Stimulated activated CD4-positive, alpha-beta T cell treated with anti-CD3 and anti-CD28 coated beads, Interleukin-2, amount 100 ng/mL, for 24 hours (primary cell): ENCODE measurements around the gene MED6.
A peak's percentile ranks its signal among the peaks of the same experiment; 100 is the strongest.

Source experiments
- DNase-seq, 2 donors: peaks; one replicate each; pipeline ENCODE4 v3.0.0-alpha.2; 2020

Gene MED6

DNA sequence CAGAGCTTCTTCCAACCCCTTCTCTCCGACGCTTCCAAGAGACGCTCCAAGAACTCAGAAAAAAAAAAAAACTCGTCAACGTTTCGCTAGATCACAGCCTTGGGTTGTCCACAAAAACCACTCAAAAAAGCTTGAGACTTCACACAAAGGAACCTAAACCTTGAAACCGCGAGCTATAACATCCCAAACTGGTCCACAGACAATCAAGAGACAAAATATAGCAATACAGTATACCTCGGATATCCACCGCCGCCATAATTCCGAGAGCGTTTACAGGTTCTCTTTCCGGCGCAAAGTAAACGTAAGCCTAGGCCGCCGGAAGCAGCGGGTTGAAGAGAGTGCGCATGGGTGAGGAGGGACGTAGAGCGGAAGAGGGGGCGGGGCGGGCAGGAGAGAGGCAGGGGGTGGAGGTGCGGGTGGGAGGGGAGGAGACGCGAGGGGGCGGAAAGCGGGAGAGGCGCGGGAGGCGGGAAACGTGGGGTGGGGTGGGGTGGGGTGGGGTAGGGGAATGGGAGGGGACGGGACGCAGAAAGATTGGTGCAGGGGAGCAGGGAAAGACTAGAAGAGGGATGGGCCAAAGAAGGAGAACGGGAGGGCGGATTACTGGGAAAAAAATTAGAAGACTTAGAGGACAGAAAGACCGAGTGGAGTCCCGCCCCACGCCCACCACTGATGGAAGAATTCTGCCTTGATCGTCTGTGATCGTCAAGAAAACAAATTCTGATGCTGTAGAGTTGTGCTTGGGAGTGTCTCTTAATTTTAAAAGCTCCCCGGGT, at the start of gene MED6:
MED6 (minus strand) TSS at position 274 of the 776 bp plus-strand sequence; CDS start at position 256, 18 bp downstream.
- peak; percentile 93 for DNase-seq

DNA sequence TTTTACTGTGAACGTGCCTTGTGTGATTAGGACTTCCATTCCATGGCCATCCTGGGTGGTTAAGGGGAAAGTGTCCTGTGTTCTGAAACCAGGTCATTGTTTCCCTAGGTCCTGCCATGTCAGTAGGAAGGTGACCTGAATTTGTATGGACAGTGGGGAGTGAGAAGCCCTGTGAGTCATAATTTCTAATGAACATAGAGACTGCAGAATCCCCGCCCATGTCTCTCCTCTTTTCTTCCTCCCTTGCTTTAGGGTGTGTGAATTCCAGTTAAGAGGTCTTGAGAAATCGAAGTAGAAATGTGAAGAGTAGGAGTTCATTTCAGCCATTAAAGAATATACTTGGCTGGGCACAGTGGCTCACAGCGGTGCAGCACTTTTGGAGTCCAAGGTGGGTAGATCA, 49.3 kb upstream of the MED6 start:
- no peak for DNase-seq

DNA sequence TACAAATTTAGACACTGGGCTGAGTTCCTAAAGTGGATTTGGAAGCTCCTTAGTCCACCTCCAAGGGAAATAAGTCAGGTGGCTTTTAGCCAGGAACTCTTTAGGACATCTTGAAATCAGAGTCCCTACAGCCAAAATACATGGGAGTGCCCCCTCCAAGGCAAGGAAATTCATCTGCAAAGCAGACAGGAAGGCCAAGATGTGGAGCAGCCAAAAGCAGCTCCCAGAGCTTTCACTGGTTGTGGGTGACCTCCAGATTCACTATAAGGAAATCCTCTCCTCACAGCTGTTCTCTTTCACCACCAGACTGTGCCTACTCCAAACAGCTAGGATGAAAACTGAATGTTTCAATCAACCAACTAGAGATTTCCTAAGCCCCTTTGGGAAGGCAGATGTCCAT, 47.9 kb upstream of the MED6 start:
- peak in 1 of 2 donors; percentile 11 for DNase-seq

DNA sequence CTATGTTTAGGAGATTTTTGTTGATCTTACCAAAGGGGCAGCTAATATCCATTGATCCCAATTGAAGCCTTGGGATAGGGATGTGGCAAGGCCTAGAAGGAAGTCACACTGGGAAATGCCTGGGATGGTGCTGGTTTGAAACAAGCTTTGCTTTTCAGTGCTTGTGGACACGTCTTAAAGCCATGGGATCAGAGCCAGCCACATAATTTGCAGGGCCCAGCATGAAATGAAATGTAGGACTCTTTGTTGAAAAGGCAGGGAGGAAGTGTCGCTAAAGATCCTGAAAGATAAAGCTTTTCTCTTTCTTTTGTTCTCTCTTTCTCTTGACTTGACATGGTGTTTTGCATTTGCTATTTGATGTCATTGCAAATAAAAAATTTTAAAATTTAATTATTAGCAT, 46.2 kb upstream of the MED6 start:
- DNase-seq: peak in 1 of 2 donors; percentile 9

GRCh38 chr14:70645892-70646291, 45.4 kb upstream of the MED6 start:
- DNase-seq: no peak

GRCh38 chr14:70643967-70644366, 43.5 kb upstream of the MED6 start:
- DNase-seq: no peak

DNA sequence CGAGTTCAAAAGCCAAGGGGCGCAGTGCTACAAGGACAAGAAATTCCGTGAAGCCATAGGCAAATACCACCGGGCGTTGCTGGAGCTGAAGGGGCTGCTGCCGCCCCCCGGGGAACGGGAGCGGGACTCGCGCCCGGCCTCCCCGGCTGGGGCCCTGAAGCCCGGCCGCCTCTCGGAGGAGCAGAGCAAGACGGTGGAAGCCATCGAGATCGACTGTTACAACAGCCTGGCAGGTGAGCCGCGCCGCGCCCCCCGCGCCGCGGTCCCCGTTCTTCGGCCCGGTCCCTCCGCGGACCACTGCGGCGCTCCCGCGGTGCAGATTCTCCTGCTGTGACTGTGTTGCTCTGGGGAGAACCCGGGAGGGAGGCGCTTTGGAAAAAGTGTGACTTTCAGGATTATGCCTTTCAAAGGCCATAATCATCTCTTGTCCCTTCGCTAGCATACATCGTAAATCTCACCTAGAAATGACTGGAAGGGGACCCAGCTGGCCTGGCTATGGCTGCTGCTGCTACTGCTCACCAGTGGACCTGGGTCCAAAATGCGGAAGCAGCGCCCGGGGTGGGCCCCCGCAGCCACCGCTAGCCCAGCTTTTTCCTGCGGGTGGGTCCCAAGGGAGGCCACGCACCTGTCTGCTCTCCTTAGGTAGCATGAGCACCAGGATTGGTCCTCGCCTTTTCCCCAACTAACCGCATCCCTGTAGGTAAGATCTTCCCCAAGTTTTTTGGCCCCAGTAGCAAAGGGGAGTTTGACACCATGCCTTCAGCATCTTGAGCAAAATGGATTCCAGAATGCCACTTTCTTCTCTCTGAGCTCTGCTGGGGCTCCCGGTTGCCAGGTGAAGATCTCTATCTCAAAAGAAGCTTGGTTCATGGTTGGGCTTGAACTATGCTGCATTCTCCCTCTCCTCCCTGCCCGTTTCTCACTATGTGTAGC, 42.1 kb upstream of the MED6 start:
- DNase-seq: peak; percentile 34 to 47

DNA sequence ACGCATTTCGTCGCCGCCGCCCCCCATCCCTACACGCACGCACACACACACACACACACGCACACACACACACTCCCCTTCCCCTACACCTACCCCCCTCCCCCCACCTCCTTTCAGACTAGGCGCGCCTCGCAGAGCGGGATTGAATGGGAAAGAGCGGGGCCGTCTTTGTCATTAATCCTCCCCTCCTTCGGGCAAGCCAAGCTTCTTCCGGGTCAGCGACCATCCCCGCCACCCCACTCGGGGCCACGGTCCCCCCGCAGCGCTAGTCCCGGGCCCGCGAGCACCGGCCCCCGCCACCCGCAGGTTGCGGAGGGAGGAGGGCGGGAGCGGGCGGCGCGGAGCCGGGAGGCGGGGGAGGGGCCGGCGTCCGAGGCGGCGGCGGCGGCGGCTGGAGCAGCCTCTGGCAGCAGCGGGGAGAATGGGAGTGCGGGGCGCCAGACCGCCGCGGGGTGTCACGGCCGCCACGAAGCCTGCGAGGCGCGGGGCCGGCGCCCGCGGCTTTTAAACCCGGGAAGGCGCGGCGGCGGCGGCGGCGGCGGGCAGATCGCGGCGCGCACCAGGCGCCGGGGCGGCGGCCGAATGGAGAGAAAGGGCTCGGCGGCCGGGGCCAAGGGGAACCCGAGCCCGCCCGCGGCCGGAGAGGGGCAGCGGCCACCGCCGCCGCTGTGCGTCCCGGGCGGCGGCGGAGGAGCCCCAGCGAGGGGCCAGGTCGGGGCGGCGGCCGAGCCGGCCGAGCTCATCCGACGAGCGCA, 41.3 kb upstream of the MED6 start, which contains the start of gene TTC9:
TTC9 (plus strand) TSS at position 369 of the 755 bp plus-strand sequence; CDS start at position 583, 214 bp downstream.
- peak; percentile 51 to 53 for DNase-seq

DNA sequence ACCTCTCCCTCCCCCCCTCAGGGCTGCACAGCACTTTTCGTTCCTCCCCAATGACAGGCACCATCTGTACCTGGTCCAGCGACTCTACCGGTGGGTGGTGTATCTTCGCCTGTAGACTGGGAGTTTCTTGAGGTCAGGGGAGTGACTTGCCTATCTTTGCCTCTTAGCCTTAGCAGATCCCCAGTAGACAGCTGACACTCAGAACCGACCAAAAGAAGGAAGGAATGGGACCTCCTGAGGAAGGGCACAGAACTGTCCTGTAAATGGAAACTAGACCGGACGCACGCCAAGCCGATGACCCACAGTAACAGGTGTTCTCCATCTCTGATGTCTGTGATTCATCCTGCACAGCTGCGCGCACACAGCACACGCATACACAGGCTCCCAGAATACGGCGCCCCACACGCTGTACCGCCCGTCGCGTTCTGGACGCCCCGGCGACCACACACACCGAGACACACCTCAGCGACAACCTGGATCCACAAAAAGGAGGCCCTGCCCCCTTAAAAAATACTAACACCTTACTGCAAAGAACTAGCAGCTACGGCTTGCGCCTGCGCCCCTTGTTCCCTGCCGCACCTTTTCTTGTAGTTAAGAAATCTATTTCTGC, 40.6 kb upstream of the MED6 start:
- peak; percentile 51 to 59 for DNase-seq

- no peak for DNase-seq
Observed at GRCh38 chr14:70638416-70638815, 38.0 kb upstream of the MED6 start.

GRCh38 chr14:70635971-70636595, 35.6 kb upstream of the MED6 start:
- no peak for DNase-seq

GRCh38 chr14:70631948-70632347, 31.5 kb upstream of the MED6 start:
- DNase-seq: no peak

GRCh38 chr14:70624972-70625371, 24.5 kb upstream of the MED6 start:
- DNase-seq: no peak

- DNase-seq: peak; percentile 45 to 56
Observed at GRCh38 chr14:70622111-70622712, 21.8 kb upstream of the MED6 start.

GRCh38 chr14:70619708-70620107, 19.3 kb upstream of the MED6 start:
- no peak for DNase-seq

- no peak for DNase-seq
Observed at GRCh38 chr14:70618314-70618713, 17.9 kb upstream of the MED6 start.

DNA sequence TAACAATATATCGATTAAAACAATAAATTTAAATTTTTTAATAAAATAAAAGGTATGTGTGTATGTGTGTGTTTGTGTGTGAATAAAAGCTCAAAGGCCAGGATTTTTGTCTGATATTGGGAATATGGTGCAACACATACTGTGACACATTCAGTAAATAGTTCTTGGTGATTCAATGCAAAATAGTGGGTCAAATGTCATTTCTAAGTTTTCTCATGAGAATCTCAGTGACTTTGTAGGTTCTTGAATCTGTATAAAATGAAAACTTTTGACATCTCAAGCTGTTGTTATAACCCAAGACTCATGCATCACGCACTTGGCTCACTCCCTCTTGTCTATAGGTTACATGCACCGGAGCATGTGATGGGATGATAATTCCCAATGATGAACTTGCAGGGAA, 16.2 kb upstream of the MED6 start:
- no peak for DNase-seq

DNA sequence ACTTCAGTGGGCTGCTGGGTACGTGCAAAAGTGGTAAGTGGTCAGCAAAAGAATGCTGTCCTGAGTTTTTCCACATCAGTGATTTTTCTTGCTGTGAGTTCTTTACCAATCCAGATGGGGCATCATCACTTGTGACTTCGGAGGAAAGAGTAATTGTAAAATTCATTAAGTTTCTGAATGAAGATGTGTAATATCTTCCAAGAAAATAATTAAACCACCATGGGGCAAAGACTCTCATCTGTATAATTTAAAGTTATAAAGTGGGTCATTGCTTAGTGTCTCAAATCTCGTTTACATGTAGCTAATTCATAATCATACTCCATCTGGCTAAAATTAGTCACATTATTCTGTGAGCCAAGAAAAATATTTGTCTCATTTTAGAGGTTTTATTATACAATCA, 10.8 kb upstream of the MED6 start:
- no peak for DNase-seq

DNA sequence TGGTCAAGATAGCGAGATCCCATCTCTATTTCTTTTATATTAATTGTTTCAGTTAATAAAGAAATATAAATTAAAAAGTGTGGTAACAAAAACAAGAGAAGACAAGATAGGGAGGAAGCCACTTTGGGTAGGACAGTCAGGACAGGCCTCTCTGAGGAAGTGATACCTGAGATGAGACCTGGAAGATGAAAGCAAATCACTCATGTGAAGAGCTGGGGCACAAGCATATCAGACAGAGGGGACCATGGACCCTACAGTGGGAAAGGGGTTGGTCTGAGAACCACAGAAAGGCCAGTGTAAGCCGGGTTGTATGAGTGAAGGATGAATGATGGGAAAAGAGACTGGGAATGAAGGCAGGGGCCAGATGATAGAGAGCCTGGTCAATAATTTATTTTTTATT, 1.8 kb upstream of the MED6 start:
- no peak for DNase-seq

DNA sequence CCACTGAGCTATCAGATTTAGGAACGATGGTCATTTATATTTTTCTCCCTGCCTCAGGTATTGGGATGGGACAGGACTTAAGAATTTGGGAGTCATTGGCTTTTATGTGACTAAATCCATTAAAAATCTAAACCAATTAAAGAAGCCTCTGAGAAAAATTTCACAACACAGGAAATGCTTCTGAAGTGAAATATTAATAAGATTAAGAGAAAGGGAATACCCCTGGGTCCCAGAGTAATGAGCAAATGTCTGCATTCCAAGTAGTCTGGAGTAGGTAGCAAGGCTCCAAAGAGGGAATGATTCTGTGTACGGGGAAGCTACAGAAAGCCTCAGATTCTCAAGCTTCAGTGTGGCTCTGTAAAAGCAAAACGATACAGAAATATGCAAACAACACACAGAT, 707 bp upstream of the MED6 start:
- DNase-seq: no peak

DNA sequence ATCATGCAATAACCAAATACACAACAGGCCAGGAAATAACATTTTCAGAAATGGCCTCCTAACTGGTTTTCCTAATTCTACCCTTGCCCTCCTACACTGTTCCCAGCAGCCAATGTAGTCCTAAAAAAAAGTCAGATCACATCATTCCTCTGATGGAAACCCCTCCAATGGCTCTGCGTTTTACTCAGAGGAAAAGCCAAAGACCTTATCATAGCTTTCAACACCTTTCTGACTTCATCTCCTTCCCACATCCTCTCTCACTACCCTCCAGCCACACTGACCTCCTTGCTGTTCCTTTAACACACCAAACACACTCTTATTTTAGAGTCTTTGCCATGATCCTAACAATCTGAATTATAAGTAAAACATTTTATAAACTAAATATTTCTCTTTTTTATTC, 1.1 kb downstream of the MED6 start:
- no peak for DNase-seq

DNA sequence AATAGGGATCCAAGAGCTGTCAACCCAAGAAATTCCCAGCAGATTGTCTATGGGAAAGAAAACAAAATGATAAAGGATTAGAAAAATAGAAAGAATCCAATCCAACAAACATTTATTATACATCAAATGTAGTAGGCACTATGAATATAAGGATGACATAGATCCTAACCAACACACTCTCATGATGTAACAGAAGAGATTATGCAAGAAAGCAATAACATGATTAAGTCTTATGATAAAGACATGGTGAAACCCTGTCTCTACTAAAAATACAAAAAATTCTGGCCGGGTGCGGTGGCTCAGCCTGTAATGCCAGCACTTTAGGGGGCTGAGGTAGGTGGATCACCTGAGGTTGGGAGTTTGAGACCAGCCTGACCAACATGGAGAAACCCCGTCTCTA, 2.7 kb downstream of the MED6 start:
- no peak for DNase-seq
